ENCODE data around the gene PDE6B. TPM values are rescaled to one million over a fixed set of nuclear protein-coding genes. Genes with fewer than 3 reads are reported as not detected.

PDE6B gene
- total RNA-seq, 2 experiments from 2014 or later: not detected

DNA sequence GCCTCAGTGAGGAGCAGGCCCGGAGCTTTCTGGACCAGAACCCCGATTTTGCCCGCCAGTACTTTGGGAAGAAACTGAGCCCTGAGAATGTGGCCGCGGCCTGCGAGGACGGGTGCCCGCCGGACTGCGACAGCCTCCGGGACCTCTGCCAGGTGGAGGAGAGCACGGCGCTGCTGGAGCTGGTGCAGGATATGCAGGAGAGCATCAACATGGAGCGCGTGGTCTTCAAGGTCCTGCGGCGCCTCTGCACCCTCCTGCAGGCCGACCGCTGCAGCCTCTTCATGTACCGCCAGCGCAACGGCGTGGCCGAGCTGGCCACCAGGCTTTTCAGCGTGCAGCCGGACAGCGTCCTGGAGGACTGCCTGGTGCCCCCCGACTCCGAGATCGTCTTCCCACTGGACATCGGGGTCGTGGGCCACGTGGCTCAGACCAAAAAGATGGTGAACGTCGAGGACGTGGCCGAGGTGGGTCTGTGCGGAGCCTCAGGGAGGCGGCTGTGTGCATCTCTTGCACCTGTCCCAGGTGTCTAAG is 323 bp downstream of the PDE6B start:
- CTCF ChIA-PET (ENCODE audit: unreplicated experiment): no interaction called here
- no peak overlapping the region for H2AFZ ChIP-seq (ENCODE audit: low read length)
- no peak for DNase-seq (ENCODE audit: low spot score)
- no peaks in the 10 kb centered on the region for H3K4me1 ChIP-seq (ENCODE audit: insufficient read depth, low read length, poor library complexity, severe bottlenecking)
- no peaks in the 10 kb centered on the region for H3K36me3 ChIP-seq (ENCODE audit: insufficient read depth, low read length)
- no peak for TF ChIP-seq EZH2phosphoT487 (IDR thresholded peaks at IDR 0.05; ENCODE audit: borderline replicate concordance, low read depth, low read length)
- TF ChIP-seq, protein P1, sequence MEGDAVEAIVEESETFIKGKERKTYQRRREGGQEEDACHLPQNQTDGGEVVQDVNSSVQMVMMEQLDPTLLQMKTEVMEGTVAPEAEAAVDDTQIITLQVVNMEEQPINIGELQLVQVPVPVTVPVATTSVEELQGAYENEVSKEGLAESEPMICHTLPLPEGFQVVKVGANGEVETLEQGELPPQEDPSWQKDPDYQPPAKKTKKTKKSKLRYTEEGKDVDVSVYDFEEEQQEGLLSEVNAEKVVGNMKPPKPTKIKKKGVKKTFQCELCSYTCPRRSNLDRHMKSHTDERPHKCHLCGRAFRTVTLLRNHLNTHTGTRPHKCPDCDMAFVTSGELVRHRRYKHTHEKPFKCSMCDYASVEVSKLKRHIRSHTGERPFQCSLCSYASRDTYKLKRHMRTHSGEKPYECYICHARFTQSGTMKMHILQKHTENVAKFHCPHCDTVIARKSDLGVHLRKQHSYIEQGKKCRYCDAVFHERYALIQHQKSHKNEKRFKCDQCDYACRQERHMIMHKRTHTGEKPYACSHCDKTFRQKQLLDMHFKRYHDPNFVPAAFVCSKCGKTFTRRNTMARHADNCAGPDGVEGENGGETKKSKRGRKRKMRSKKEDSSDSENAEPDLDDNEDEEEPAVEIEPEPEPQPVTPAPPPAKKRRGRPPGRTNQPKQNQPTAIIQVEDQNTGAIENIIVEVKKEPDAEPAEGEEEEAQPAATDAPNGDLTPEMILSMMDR (conservative IDR thresholded peaks at IDR 0.05; ENCODE audit: low read length): no peak
- no peak overlapping the region for H3K4me2 ChIP-seq (ENCODE audit: low read length)
- H4K20me1 ChIP-seq (ENCODE audit: insufficient read depth, low read length): no peaks in the 10 kb centered on the region
- POLR2A ChIA-PET: no interaction called here
- intact Hi-C loops (cut with micrococcal nuclease; ENCODE audit: unreplicated experiment): no loop called here
- H3K9me3 ChIP-seq (ENCODE audit: low read length): no peaks in the 10 kb centered on the region
- H3K9me2 ChIP-seq (ENCODE audit: insufficient read depth, low read length): no peaks in the 10 kb centered on the region
- no peak overlapping the region for H3K4me3 ChIP-seq (ENCODE audit: low read depth, low read length, poor library complexity, severe bottlenecking)
- H3K79me2 ChIP-seq (ENCODE audit: insufficient read depth, low read depth, low read length): no peaks in the 10 kb centered on the region
- H3K27ac ChIP-seq (ENCODE audit: low read depth, low read length, poor library complexity, severe bottlenecking): no peak overlapping the region
- no TSS peak for BruUV-seq (replicated peaks)

DNA sequence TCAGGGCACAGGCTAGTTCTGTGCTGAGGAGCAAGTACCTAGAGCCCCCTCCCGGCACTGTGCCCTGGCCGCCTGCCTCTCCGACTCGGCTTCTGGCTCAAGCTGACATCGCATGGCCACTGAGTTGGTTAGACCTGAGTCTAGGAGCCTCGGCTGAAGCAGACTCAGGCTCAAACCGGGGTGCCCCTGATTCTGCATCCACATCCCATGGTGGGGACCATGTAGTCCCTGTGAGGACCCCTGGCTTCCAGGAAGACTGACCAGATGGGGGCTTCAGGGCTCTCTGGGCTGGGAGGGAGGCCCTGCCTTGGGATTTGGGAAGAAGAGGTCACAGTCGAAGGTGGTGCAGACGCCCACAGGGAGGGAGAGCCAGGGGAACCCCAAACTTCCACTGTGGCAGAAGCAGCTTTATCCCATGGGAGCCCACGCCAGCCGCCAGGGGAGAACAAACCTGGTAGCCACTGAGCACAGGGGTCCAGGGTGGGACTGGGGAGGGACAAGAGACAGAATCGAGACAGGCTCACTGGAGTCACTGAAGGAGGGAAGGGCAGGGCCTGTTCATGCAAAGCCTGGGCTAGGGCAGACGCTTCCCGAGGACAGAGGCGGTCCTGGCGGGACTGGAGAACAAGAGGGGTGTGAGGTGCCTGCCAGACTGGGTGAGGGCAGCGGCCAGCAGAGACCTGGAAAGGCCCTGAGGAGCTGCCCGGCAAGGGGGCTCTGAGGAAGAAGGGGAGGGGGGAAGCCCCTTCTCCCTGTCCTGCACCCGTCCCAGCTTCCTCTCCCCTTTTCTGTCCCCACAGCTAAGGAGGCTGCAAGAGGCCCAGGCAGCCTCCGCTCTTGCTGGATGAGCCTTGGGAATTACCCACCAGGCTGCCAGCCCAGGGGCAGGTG is 1.1 kb downstream of the PDE6B start:
- Histone ChIP-seq H3K79me2 (ENCODE audit: insufficient read depth, low read depth, low read length) (no peaks in the 10 kb centered on the region), H3K9me3 (ENCODE audit: low read length) (no peaks in the 10 kb centered on the region), H3K36me3 (ENCODE audit: insufficient read depth, low read length) (no peaks in the 10 kb centered on the region), H2AFZ (ENCODE audit: low read length) (no peak overlapping the region), H3K9me2 (ENCODE audit: insufficient read depth, low read length) (no peaks in the 10 kb centered on the region), H3K4me2 (ENCODE audit: low read length) (no peak overlapping the region), H3K4me3 (ENCODE audit: low read depth, low read length, poor library complexity, severe bottlenecking) (no peak overlapping the region), H3K4me1 (ENCODE audit: insufficient read depth, low read length, poor library complexity, severe bottlenecking) (no peaks in the 10 kb centered on the region), H4K20me1 (ENCODE audit: insufficient read depth, low read length) (no peaks in the 10 kb centered on the region), H3K27ac (ENCODE audit: low read depth, low read length, poor library complexity, severe bottlenecking) (no peak overlapping the region)
- intact Hi-C loops (cut with micrococcal nuclease; ENCODE audit: unreplicated experiment): no loop called here
- no peak for DNase-seq (ENCODE audit: low spot score)
- POLR2A ChIA-PET: no interaction called here
- TF ChIP-seq, protein P1 (conservative IDR thresholded peaks at IDR 0.05; ENCODE audit: low read length): no peak
- TF ChIP-seq EZH2phosphoT487 (IDR thresholded peaks at IDR 0.05; ENCODE audit: borderline replicate concordance, low read depth, low read length): no peak
- CTCF ChIA-PET (ENCODE audit: unreplicated experiment): no interaction called here
- no TSS peak for BruUV-seq (replicated peaks)
